H9 (cell line): Measurements from ENCODE around the gene CDH23. TPM values are rescaled to one million over a fixed set of nuclear protein-coding genes. Genes with fewer than 3 reads are reported as not detected.

Experiments used
- DNase-seq: peaks from one replicate; pipeline ENCODE4 v3.0.0-alpha.2; 2017
- H2AFZ ChIP-seq: one replicate; pipeline ENCODE4 v1.6.1; 2013; ENCODE audit warnings: mild to moderate bottlenecking, low read length, control low read depth, moderate library complexity
- H2AK5ac ChIP-seq: 2 replicates; pipeline ENCODE4 v1.6.1; 2013; ENCODE audit warnings: low read length, control low read depth, mixed read lengths; ENCODE audit not compliant: insufficient read length
- H2BK120ac ChIP-seq: one replicate; pipeline ENCODE4 v1.6.1; 2013; ENCODE audit warnings: low read depth, mild to moderate bottlenecking, low read length, control low read depth, inconsistent platforms; ENCODE audit not compliant: poor library complexity, severe bottlenecking
- H2BK12ac ChIP-seq: 2 replicates; pipeline ENCODE4 v1.6.1; 2013; ENCODE audit warnings: low read length, control low read depth, mixed read lengths, low read depth; ENCODE audit not compliant: insufficient read length
- H2BK15ac ChIP-seq: 2 replicates; pipeline ENCODE4 v1.6.1; 2013; ENCODE audit warnings: low read depth, low read length, control low read depth
- H2BK20ac ChIP-seq: one replicate; pipeline ENCODE4 v1.6.1; 2013; ENCODE audit warnings: low read depth, mild to moderate bottlenecking, low read length, control low read depth, inconsistent platforms; ENCODE audit not compliant: poor library complexity, severe bottlenecking
- H2BK5ac ChIP-seq: 2 replicates; pipeline ENCODE4 v1.6.1; 2013; ENCODE audit warnings: low read length, control low read depth, mixed read lengths; ENCODE audit not compliant: insufficient read length
- H3K14ac ChIP-seq: 2 replicates; pipeline ENCODE4 v1.6.1; 2013; ENCODE audit warnings: low read length, control low read depth; ENCODE audit not compliant: insufficient read depth
- H3K18ac ChIP-seq: 2 replicates; pipeline ENCODE4 v1.6.1; 2013; ENCODE audit warnings: low read depth, mild to moderate bottlenecking, mixed read lengths, low read length, control low read depth; ENCODE audit not compliant: insufficient read length
- H3K23ac ChIP-seq: 2 replicates; pipeline ENCODE4 v1.6.1; 2013; ENCODE audit warnings: low read length, control low read depth, mixed read lengths, low read depth; ENCODE audit not compliant: insufficient read length
- H3K23me2 ChIP-seq: 2 replicates; pipeline ENCODE4 v1.6.1; 2013; ENCODE audit warnings: low read depth, mild to moderate bottlenecking, mixed read lengths, low read length, control low read depth; ENCODE audit not compliant: insufficient read length, poor library complexity, severe bottlenecking
- H3K27ac ChIP-seq: 2 replicates; pipeline ENCODE4 v1.5.1; 2013; ENCODE audit warnings: low read length, control low read depth, mixed read lengths, low read depth; ENCODE audit not compliant: insufficient read length
- H3K27me3 ChIP-seq: 2 replicates; pipeline ENCODE4 v1.6.1; 2013; ENCODE audit warnings: low read length, control low read depth, inconsistent platforms; ENCODE audit not compliant: insufficient read depth
- H3K4ac ChIP-seq: 2 replicates; pipeline ENCODE4 v1.6.1; 2013; ENCODE audit warnings: low read depth, mild to moderate bottlenecking, control low read depth, inconsistent platforms, low read length, moderate library complexity
- H3K4me1 ChIP-seq: 2 replicates; pipeline ENCODE4 v1.6.1; 2013; ENCODE audit warnings: low read length, control low read depth, inconsistent platforms; ENCODE audit not compliant: insufficient read depth
- H3K4me2 ChIP-seq: 2 replicates; pipeline ENCODE4 v1.6.1; 2013; ENCODE audit warnings: low read length, control low read depth, mixed read lengths; ENCODE audit not compliant: insufficient read length, insufficient read depth
- H3K56ac ChIP-seq: 2 replicates; pipeline ENCODE4 v1.6.1; 2013; ENCODE audit warnings: low read depth, mild to moderate bottlenecking, mixed read lengths, low read length, control low read depth; ENCODE audit not compliant: insufficient read length
- H3K79me1 ChIP-seq: 2 replicates; pipeline ENCODE4 v1.6.1; 2013; ENCODE audit warnings: low read depth, mild to moderate bottlenecking, moderate library complexity, low read length, control low read depth, inconsistent platforms; ENCODE audit not compliant: insufficient read depth, poor library complexity, severe bottlenecking
- H3K79me2 ChIP-seq: 2 replicates; pipeline ENCODE4 v1.6.1; 2013; ENCODE audit warnings: low read length, control low read depth, inconsistent platforms; ENCODE audit not compliant: insufficient read depth
- H3K9ac ChIP-seq: 2 replicates; pipeline ENCODE4 v1.6.1; 2013; ENCODE audit warnings: low read length, control low read depth, mixed read lengths; ENCODE audit not compliant: insufficient read length; ENCODE audit errors: extremely low read depth
- H3K9me3 ChIP-seq: one replicate; pipeline ENCODE4 v1.6.1; 2013; ENCODE audit warnings: low read depth, low read length, inconsistent platforms; ENCODE audit not compliant: control insufficient read depth
- H3T11ph ChIP-seq: one replicate; pipeline ENCODE4 v1.6.1; 2013; ENCODE audit warnings: mild to moderate bottlenecking, low read length, control low read depth, inconsistent platforms
- H4K20me1 ChIP-seq: one replicate; pipeline ENCODE4 v1.6.1; 2013; ENCODE audit not compliant: control insufficient read depth, insufficient read length, insufficient read depth
- H4K5ac ChIP-seq: 2 replicates; pipeline ENCODE4 v1.6.1; 2013; ENCODE audit warnings: low read depth, mild to moderate bottlenecking, mixed read lengths, low read length, control low read depth; ENCODE audit not compliant: insufficient read length
- H4K8ac ChIP-seq: replicated peaks from 2 replicates; pipeline ENCODE4 v1.6.1; 2013; ENCODE audit warnings: low read length, control low read depth, mixed read lengths, low read depth; ENCODE audit not compliant: insufficient read length
- H4K91ac ChIP-seq: 2 replicates; pipeline ENCODE4 v1.6.1; 2013; ENCODE audit warnings: low read depth, mild to moderate bottlenecking, moderate library complexity, mixed read lengths, low read length, control low read depth; ENCODE audit not compliant: insufficient read length
- H3K27ac Mint-ChIP-seq, 3 experiments: 2 replicates in 2 of 3; 3 replicates in 1 of 3; pipeline ENCODE4 v1.8.0; 2020 to 2021; ENCODE audit warnings: mixed read lengths in 3 of 3, mild to moderate bottlenecking in 1 of 3, moderate library complexity in 1 of 3
- H3K27me3 Mint-ChIP-seq: 2 replicates; pipeline ENCODE4 v1.8.0; 2021; ENCODE audit warnings: low read depth, mild to moderate bottlenecking, moderate library complexity, mixed read lengths
- H3K36me3 Mint-ChIP-seq, 3 experiments: 2 replicates in 2 of 3; 3 replicates in 1 of 3; pipeline ENCODE4 v1.8.0; 2020 to 2021; ENCODE audit warnings: low read depth in 3 of 3, mixed read lengths in 3 of 3; ENCODE audit not compliant: insufficient read depth in 1 of 3
- H3K4me1 Mint-ChIP-seq, 2 experiments: 2 replicates each; pipeline ENCODE4 v1.8.0; 2020; ENCODE audit warnings: mixed read lengths in 2 of 2
- H3K4me3 Mint-ChIP-seq, 2 experiments: 2 replicates in 1 of 2; 3 replicates in 1 of 2; pipeline ENCODE4 v1.8.0; 2020 to 2021; ENCODE audit warnings: mild to moderate bottlenecking in 2 of 2, mixed read lengths in 2 of 2, moderate library complexity in 1 of 2
- H3K9me3 Mint-ChIP-seq, 2 experiments: 2 replicates in 1 of 2; 3 replicates in 1 of 2; pipeline ENCODE4 v1.8.0; 2020; ENCODE audit warnings: mild to moderate bottlenecking in 2 of 2, mixed read lengths in 2 of 2, moderate library complexity in 1 of 2
- CTCF ChIP-seq: fragments of 200-600 bp; sonication (generic); conservative IDR thresholded peaks from 3 replicates; pipeline ENCODE4 v1.8.0; 2021; ENCODE audit warnings: antibody characterized with exemption, mild to moderate bottlenecking
- WGBS: extraction: QIAGEN DNeasy Blood & Tissue Kit; methylation state at CpG from one replicate; pipeline ENCODE4 v1.1.7; 2013; ENCODE audit warnings: missing lambda C conversion rate, low lambda C conversion rate, mixed read lengths; ENCODE audit not compliant: insufficient read length; ENCODE audit errors: extremely low coverage; 5-methylcytosine and 5-hydroxymethylcytosine counted together
- total RNA-seq: library from RNA; stranded (reverse); gene quantifications from 2 replicates; pipeline ENCODE4 v1.2.1, GENCODE V29; 2021

CDH23 gene
- total RNA-seq, 1 experiment from 2014 or later, result 2.1 TPM

- Histone ChIP-seq H3K27ac (no peak overlapping the region), H4K5ac (no peak overlapping the region), H2BK120ac (no peak overlapping the region), H3K4me1 (no peaks in the 10 kb centered on the region), H3T11ph (no peak overlapping the region), H3K79me1 (no peaks in the 10 kb centered on the region), H2AFZ (no peak overlapping the region), H3K4me2 (no peak overlapping the region), H3K23me2 (no peaks in the 10 kb centered on the region), H2AK5ac (no peak overlapping the region), H2BK12ac (no peak overlapping the region), H4K8ac (no peak overlapping the region), H3K23ac (no peak overlapping the region), H3K4ac (no peak overlapping the region), H3K9ac (no peak overlapping the region), H4K91ac (no peak overlapping the region), H3K79me2 (no peaks in the 10 kb centered on the region), H3K14ac (no peak overlapping the region), H3K18ac (no peak overlapping the region), H2BK20ac (no peak overlapping the region), H4K20me1 (no peaks in the 10 kb centered on the region), H3K9me3 (no peaks in the 10 kb centered on the region), H3K56ac (no peak overlapping the region), H2BK5ac (no peak overlapping the region), H2BK15ac (no peak overlapping the region), H3K27me3 (no peaks in the 10 kb centered on the region)
- no peak for TF ChIP-seq CTCF
- Mint-ChIP-seq H3K4me3 (no peak overlapping the region), H3K36me3 (peaks cover 9 to 27% (median 20%) of the 10 kb centered on the region in 3 experiments; a peak in 6 of 7 replicates), H3K27ac (no peak overlapping the region), H3K27me3 (no peaks in the 10 kb centered on the region), H3K4me1 (peaks cover 4 to 9% of the 10 kb centered on the region in 2 experiments), H3K9me3 (no peaks in the 10 kb centered on the region)
- no CpG with 5 or more reads among the region's 9 CpGs for WGBS
- DNase-seq, result no peak
Observed at GRCh38 chr10:71359364-71360046, 37.2 kb upstream of the CDH23 start.
